Endothelial cell (in vitro differentiated cells): Measurements from ENCODE around the gene TENT5C. TPM values are rescaled to one million over a fixed set of nuclear protein-coding genes. Genes with fewer than 3 reads are reported as not detected.
A peak's percentile ranks its signal among the peaks of the same experiment; 100 is the strongest.

ENCODE experiments used
- DNase-seq: peaks from one replicate; pipeline ENCODE4 v3.0.0; 2021; ENCODE audit warnings: low spot score
- H3K27ac Mint-ChIP-seq: one replicate; pipeline ENCODE4 v1.8.0; 2021; ENCODE audit warnings: mixed read lengths, inconsistent platforms; ENCODE audit not compliant: unreplicated experiment
- H3K27me3 Mint-ChIP-seq: one replicate; pipeline ENCODE4 v1.8.0; 2021; ENCODE audit warnings: mild to moderate bottlenecking, moderate library complexity, mixed read lengths, inconsistent platforms; ENCODE audit not compliant: unreplicated experiment
- H3K36me3 Mint-ChIP-seq: one replicate; pipeline ENCODE4 v1.8.0; 2021; ENCODE audit warnings: mild to moderate bottlenecking, low read depth, mixed read lengths, inconsistent platforms; ENCODE audit not compliant: unreplicated experiment
- H3K4me1 Mint-ChIP-seq: one replicate; pipeline ENCODE4 v1.8.0; 2021; ENCODE audit warnings: mild to moderate bottlenecking, mixed read lengths, inconsistent platforms; ENCODE audit not compliant: unreplicated experiment
- H3K4me3 Mint-ChIP-seq: one replicate; pipeline ENCODE4 v1.8.0; 2021; ENCODE audit warnings: mild to moderate bottlenecking, mixed read lengths, inconsistent platforms; ENCODE audit not compliant: unreplicated experiment
- H3K9me3 Mint-ChIP-seq: one replicate; pipeline ENCODE4 v1.8.0; 2021; ENCODE audit warnings: mixed read lengths, inconsistent platforms; ENCODE audit not compliant: unreplicated experiment
- total RNA-seq: library from RNA; stranded (reverse); fragmentation: NEBNext Ultra II Directional; extraction: Animal tissue kit (Norgen Biotek cat#: 25700); gene quantifications from one replicate; pipeline ENCODE4 v1.2.1, GENCODE V29; 2021; ENCODE audit not compliant: unreplicated experiment
- TF ChIP-seq, protein P1 (sequence below): fragments of 200-600 bp; sonication (generic); IDR thresholded peaks from one replicate; pipeline ENCODE4 v1.5.0; 2021; ENCODE audit warnings: antibody characterized with exemption; ENCODE audit not compliant: unreplicated experiment

Gene TENT5C
- total RNA-seq, 1 donor from 2014 or later: 0.05 TPM

DNA sequence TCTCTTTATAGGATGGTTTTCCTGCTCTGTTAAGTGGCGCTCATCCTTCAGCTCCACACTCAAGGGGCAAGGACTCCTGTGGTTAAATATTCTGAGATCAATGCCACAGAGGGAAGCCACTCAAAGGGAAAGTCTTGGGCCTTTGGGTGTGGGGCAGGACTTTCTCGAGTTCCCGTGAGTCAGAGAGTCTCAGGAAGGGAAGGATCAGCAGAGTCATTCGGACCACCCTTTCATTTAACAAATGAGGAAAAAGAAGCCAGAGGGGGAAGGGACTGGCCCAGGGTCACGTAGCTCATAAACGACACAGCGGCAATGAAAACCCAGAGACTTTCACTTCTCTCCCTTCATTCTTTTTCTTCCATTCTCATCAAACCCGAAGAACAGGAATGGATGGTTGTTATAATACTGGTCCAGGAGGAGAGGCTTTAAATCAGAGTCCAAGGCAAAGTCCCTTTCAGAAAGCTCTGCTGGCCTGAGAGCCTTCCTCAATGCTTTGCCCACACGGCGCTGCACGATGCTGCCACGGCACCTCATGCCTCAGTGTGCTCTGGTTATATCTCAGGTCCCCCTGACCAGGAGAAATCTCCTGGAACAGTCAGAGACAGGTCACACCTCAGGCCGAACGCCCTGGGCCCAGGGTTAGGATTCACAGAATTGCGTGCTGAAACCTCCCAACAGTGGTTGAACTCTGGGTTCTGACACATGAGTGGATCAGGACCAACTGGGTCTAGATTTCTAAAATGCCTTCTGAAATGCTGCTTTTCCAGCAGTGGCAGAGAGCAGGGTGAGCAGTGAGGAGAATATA is 65.3 kb downstream of the TENT5C start:
- TF ChIP-seq, protein P1, sequence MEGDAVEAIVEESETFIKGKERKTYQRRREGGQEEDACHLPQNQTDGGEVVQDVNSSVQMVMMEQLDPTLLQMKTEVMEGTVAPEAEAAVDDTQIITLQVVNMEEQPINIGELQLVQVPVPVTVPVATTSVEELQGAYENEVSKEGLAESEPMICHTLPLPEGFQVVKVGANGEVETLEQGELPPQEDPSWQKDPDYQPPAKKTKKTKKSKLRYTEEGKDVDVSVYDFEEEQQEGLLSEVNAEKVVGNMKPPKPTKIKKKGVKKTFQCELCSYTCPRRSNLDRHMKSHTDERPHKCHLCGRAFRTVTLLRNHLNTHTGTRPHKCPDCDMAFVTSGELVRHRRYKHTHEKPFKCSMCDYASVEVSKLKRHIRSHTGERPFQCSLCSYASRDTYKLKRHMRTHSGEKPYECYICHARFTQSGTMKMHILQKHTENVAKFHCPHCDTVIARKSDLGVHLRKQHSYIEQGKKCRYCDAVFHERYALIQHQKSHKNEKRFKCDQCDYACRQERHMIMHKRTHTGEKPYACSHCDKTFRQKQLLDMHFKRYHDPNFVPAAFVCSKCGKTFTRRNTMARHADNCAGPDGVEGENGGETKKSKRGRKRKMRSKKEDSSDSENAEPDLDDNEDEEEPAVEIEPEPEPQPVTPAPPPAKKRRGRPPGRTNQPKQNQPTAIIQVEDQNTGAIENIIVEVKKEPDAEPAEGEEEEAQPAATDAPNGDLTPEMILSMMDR: no peak
- no peak for DNase-seq
- Mint-ChIP-seq H3K4me3 (no peak overlapping the region), H3K27ac (no peak overlapping the region), H3K27me3 (peaks cover 3% of the 10 kb centered on the region), H3K9me3 (no peaks in the 10 kb centered on the region), H3K36me3 (no peaks in the 10 kb centered on the region), H3K4me1 (no peaks in the 10 kb centered on the region)

DNA sequence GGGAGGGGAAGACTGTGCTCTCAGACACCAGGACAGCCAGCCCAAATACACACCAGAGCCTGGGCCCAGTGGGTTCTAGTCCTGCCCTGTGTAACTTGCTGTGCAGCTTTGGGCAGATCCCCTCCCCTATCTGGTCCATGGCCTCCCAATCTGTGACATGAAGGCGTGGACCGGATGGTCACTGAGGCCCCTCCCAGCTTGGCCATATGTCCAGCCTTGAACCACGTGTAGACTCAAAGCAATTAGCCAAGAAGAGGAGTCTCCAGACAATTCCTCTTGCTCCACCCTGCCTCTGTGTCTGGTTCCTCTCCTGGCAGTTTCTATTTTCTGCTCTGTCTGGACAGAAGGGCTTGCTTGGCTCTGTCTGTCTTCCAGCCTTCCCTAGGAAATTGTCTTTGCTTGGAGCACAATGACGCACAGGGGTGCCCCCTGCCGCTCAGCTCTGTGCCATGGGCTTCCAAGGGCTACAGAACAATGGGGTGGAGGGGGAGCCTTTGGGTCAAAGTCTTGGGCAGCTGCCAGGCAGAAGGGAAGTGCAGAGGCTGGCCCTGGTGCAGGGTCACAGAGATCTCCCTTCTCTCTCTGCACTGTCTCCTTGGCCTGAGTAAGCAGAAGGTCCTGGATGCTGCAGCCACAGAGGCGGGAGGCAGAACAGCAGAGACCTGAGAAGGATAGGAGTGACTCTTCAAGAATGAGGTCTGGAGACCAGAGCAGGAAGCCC is 66.1 kb downstream of the TENT5C start:
- DNase-seq: peak; percentile 42
- no peaks in the 10 kb centered on the region for H3K9me3 Mint-ChIP-seq
- H3K27me3 Mint-ChIP-seq: peaks cover 3% of the 10 kb centered on the region
- H3K4me1 Mint-ChIP-seq: no peaks in the 10 kb centered on the region
- TF ChIP-seq, protein P1: no peak
- H3K36me3 Mint-ChIP-seq: no peaks in the 10 kb centered on the region
- no peak overlapping the region for H3K27ac Mint-ChIP-seq
- no peak overlapping the region for H3K4me3 Mint-ChIP-seq

DNA sequence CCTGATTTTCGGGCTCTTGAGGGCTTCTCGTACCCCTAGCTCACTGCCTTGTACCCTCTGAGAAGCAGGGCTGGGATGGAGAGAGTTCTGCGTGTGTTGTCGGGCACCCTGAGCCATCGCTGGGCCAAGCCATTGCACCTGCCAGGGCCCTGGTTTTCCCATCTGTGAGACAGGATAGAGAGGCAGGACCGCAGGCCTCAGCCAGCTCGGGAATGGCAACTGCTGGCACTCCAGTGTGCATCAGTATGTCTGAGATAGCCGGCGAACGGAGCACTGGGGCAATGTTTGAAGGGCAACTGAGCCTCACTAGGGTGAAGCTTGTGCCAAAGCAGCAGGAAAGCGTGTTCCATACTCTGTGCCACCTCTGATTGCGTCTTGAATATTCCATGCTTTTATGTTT is 66.9 kb downstream of the TENT5C start:
- no peak for DNase-seq
- peaks cover 3% of the 10 kb centered on the region for H3K27me3 Mint-ChIP-seq
- H3K36me3 Mint-ChIP-seq: no peaks in the 10 kb centered on the region
- H3K4me3 Mint-ChIP-seq: no peak overlapping the region
- H3K27ac Mint-ChIP-seq: no peak overlapping the region
- TF ChIP-seq, protein P1: no peak
- H3K9me3 Mint-ChIP-seq: no peaks in the 10 kb centered on the region
- H3K4me1 Mint-ChIP-seq: no peaks in the 10 kb centered on the region

DNA sequence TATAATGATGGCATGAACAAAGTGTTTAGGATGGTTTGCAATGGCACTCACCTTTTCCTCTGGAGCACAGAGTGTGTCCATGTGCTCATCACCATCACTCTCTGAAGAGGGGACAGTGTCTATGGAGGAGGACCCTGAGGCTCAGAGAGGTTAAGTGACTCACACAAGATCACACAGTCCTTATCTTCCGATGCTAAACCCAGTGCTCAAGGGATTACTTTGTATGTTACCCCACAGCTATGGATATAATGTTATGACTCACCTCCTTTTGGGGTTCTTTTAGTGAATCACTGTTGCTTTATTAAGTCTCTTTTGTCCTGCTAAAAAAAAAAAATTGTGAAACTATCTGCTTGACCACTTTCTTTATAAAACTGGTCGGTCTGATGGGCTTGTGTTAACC is 67.6 kb downstream of the TENT5C start:
- TF ChIP-seq, protein P1: no peak
- H3K27ac Mint-ChIP-seq: no peak overlapping the region
- H3K9me3 Mint-ChIP-seq: no peaks in the 10 kb centered on the region
- H3K36me3 Mint-ChIP-seq: no peaks in the 10 kb centered on the region
- no peak for DNase-seq
- H3K4me1 Mint-ChIP-seq: no peaks in the 10 kb centered on the region
- peaks cover 3% of the 10 kb centered on the region for H3K27me3 Mint-ChIP-seq
- H3K4me3 Mint-ChIP-seq: no peak overlapping the region
